ENCODE results near the gene QRFP.
"Not testable (repeated sequence)": the region's sequence is repeated elsewhere in the genome, so short reads cannot be mapped to it uniquely, and the experiment has no call there.

Gene QRFP

GRCh38 chr9:130918826-130919558 is 22.4 kb upstream of the QRFP start:
- DNase-seq = no peak

- no peak for DNase-seq
Measured at GRCh38 chr9:130918101-130918825, 21.7 kb upstream of the QRFP start.

- DNase-seq = no peak
Measured at GRCh38 chr9:130917168-130917960, 20.8 kb upstream of the QRFP start.

GRCh38 chr9:130915096-130915447 is 18.5 kb upstream of the QRFP start:
- no peak for DNase-seq

GRCh38 chr9:130914417-130915095 is 17.9 kb upstream of the QRFP start:
- no peak for DNase-seq

- DNase-seq = no peak
Measured at GRCh38 chr9:130913599-130914416, 17.2 kb upstream of the QRFP start.

- no peak for DNase-seq
Measured at GRCh38 chr9:130912932-130913598, 16.5 kb upstream of the QRFP start.

- no peak for DNase-seq
Measured at GRCh38 chr9:130911254-130912049, 14.8 kb upstream of the QRFP start.

- DNase-seq = not testable (repeated sequence)
Measured at GRCh38 chr9:130910670-130911069, 14.1 kb upstream of the QRFP start.

- DNase-seq = not testable (repeated sequence)
Measured at GRCh38 chr9:130910041-130910440, 13.4 kb upstream of the QRFP start.

- no peak for DNase-seq
Measured at GRCh38 chr9:130908878-130909355, 12.3 kb upstream of the QRFP start.

GRCh38 chr9:130908146-130908877 is 11.7 kb upstream of the QRFP start:
- DNase-seq = no peak

GRCh38 chr9:130906735-130907416 is 10.3 kb upstream of the QRFP start:
- DNase-seq = no peak

GRCh38 chr9:130905902-130906734 is 9.5 kb upstream of the QRFP start:
- no peak for DNase-seq

GRCh38 chr9:130905125-130905901 is 8.7 kb upstream of the QRFP start:
- DNase-seq = no peak

GRCh38 chr9:130904070-130905044 is 7.7 kb upstream of the QRFP start:
- no peak for DNase-seq
